NB4 (cell line): ENCODE results near the gene UBAC2.

ENCODE experiments used
- DNase-seq: peaks from one replicate; pipeline ENCODE4 v3.0.0; 2010; ENCODE audit warnings: low read depth
- H3K4me3 ChIP-seq: one replicate; pipeline ENCODE4 v1.5.1; 2011; ENCODE audit warnings: mild to moderate bottlenecking, low read depth, low read length, moderate library complexity
- CTCF ChIP-seq: IDR thresholded peaks from one replicate; pipeline ENCODE4 v1.5.1; 2012; ENCODE audit warnings: low read depth, low read length
- MAX ChIP-seq: IDR thresholded peaks from 2 replicates; pipeline ENCODE4 v1.6.1; 2011; ENCODE audit warnings: low read depth, low read length
- MYC ChIP-seq: IDR thresholded peaks from 2 replicates; pipeline ENCODE4 v1.6.1; 2011; ENCODE audit warnings: low read depth, low read length
- POLR2A ChIP-seq: IDR thresholded peaks from 2 replicates; pipeline ENCODE4 v1.6.1; 2011; ENCODE audit warnings: mild to moderate bottlenecking; ENCODE audit not compliant: insufficient read length; ENCODE audit errors: extremely low read depth

UBAC2 gene

GRCh38 chr13:99329477-99329876 lies 128.8 kb downstream of the UBAC2 start:
- DNase-seq = no peak
- TF ChIP-seq CTCF = no peak
- no peak for TF ChIP-seq MYC
- no peak for TF ChIP-seq MAX
- H3K4me3 ChIP-seq = no peak overlapping the region

GRCh38 chr13:99330942-99331341 lies 130.3 kb downstream of the UBAC2 start:
- no peak overlapping the region for H3K4me3 ChIP-seq
- DNase-seq = no peak
- no peak for TF ChIP-seq POLR2A
- no peak for TF ChIP-seq MYC
- no peak for TF ChIP-seq CTCF
- no peak for TF ChIP-seq MAX

- DNase-seq = no peak
- TF ChIP-seq POLR2A (no peak), CTCF (no peak), MAX (no peak), MYC (no peak)
- H3K4me3 ChIP-seq = no peak overlapping the region
Measured at GRCh38 chr13:99331881-99332293, 131.2 kb downstream of the UBAC2 start.

GRCh38 chr13:99332456-99332855 lies 131.8 kb downstream of the UBAC2 start:
- no peak for DNase-seq
- TF ChIP-seq POLR2A (no peak), MYC (no peak), CTCF (no peak), MAX (no peak)
- no peak overlapping the region for H3K4me3 ChIP-seq

- no peak for DNase-seq
- no peak for TF ChIP-seq CTCF
- H3K4me3 ChIP-seq = no peak overlapping the region
Measured at GRCh38 chr13:99334221-99334620, 133.6 kb downstream of the UBAC2 start.

- no peak overlapping the region for H3K4me3 ChIP-seq
- DNase-seq = no peak
- no peak for TF ChIP-seq MYC
- TF ChIP-seq POLR2A = no peak
- TF ChIP-seq MAX = no peak
- no peak for TF ChIP-seq CTCF
Measured at GRCh38 chr13:99335087-99335486, 134.4 kb downstream of the UBAC2 start.
